Omental fat pad (tissue), 4 donors: ENCODE data around the gene PRCP. TPM values are rescaled to one million over a fixed set of nuclear protein-coding genes. Genes with fewer than 3 reads are reported as not detected.
"Not testable (repeated sequence)": the region's sequence is repeated elsewhere in the genome, so short reads cannot be mapped to it uniquely, and the experiment has no call there.

Source experiments
- ATAC-seq: fragments of 150-250 bp; one replicate; pipeline ENCODE4 v1.9.1; 2016; ENCODE audit warnings: mild to moderate bottlenecking, moderate library complexity; ENCODE audit not compliant: low FRiP score
- DNase-seq: peaks from one replicate; pipeline ENCODE4 v3.0.0-alpha.2; 2019; ENCODE audit warnings: low spot score
- CTCF ChIP-seq, 3 donors: fragments of 450-650 bp; IDR thresholded peaks; one replicate each; pipeline ENCODE4 v1.5.1; 2016 to 2017; ENCODE audit warnings: antibody characterized with exemption in 3 of 3, mild to moderate bottlenecking in 3 of 3, moderate library complexity in 2 of 3
- total RNA-seq, 4 donors: library from RNA; depleted of rRNA; stranded (reverse); fragments of >200 nt; gene quantifications; one replicate each; pipeline ENCODE4 v1.1.0, GENCODE V29; 2016

Gene PRCP
- total RNA-seq, 4 donors from 2014 or later, result 59.6 to 82.4 (median 68.8) TPM

GRCh38 chr11:82924522-82925224 is 24.4 kb upstream of the PRCP start:
- TF ChIP-seq CTCF (IDR thresholded peaks at IDR 0.05), result no peak
- DNase-seq, result no peak
- ATAC-seq, result no peak

GRCh38 chr11:82922396-82923173 is 22.4 kb upstream of the PRCP start:
- not testable (repeated sequence) for ATAC-seq, DNase-seq

DNA sequence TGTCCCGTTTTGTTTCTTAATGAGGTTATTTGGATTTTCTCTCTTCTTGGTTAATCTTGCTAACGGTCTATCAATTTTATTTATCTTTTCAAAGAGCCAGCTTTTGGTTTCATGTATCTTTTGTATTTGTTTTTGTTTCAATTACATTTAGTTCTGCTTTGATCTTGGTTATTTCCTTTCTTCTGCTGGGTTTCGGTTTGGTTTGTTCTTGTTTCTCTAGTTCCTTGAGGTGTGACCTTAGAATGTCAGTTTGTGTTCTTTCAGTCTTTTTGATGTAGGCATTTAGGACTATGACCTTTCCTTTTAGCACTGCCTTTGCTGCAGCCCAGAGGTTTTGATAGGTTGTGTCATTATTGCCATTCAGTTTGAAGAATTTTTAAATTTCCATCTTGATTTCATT is 20.0 kb upstream of the PRCP start:
- not testable (repeated sequence) for ATAC-seq, DNase-seq

- not testable (repeated sequence) for DNase-seq, ATAC-seq
Measured at GRCh38 chr11:82919786-82920185, 19.6 kb upstream of the PRCP start.

GRCh38 chr11:82909015-82909640 is 8.9 kb upstream of the PRCP start:
- no peak for ATAC-seq
- TF ChIP-seq CTCF (IDR thresholded peaks at IDR 0.05), result no peak
- no peak for DNase-seq

GRCh38 chr11:82908311-82908710 is 8.1 kb upstream of the PRCP start:
- no peak for ATAC-seq
- TF ChIP-seq CTCF (IDR thresholded peaks at IDR 0.05), result no peak
- no peak for DNase-seq

GRCh38 chr11:82907371-82907770 is 7.1 kb upstream of the PRCP start:
- TF ChIP-seq CTCF (IDR thresholded peaks at IDR 0.05), result no peak
- no peak for ATAC-seq
- DNase-seq, result no peak

DNA sequence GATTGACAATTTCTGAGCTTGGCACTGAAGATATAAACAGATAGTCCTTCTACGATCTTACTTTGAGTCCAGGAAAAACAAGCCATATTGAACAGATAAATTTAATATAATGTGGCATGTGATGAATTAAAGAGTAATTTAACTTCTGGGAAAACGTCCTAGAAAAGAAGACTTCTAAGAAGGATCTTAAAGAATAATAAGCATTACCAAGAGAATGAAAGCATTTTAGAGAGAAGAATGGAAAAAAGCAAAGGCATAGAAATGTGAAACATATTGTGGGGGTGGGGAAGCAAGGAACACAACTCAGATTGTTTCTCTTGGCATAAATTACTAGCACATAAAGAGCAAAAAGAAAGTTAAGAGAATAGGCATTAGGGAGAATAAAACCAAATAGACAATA is 6.7 kb upstream of the PRCP start:
- DNase-seq (no peak), ATAC-seq (no peak)
- no peak for TF ChIP-seq CTCF (IDR thresholded peaks at IDR 0.05)
